Measurements from ENCODE around the gene ACTMAP.
A peak's percentile ranks its signal among the peaks of the same experiment; 100 is the strongest.

- TF ChIP-seq CTCF (IDR thresholded peaks at IDR 0.05 in 2 of 3, conservative IDR thresholded peaks at IDR 0.05 in 1 of 3; ENCODE audit: borderline replicate concordance in 1 of 3, insufficient read depth in 1 of 3, low read depth in 2 of 3, low read length in 2 of 3) = no peak
- peak; percentile 23 for TF ChIP-seq FOSL1 (IDR thresholded peaks at IDR 0.05; ENCODE audit: low read depth)
- TF ChIP-seq POLR2A (IDR thresholded peaks at IDR 0.05; ENCODE audit: borderline replicate concordance, extremely low read depth, insufficient read depth, insufficient read length) = no peak
- no peak for TF ChIP-seq MAX (IDR thresholded peaks at IDR 0.05)
- TF ChIP-seq EGR1 (IDR thresholded peaks at IDR 0.05; ENCODE audit: low read depth) = no peak
- no peak for TF ChIP-seq ZBTB33 (IDR thresholded peaks at IDR 0.05; ENCODE audit: extremely low read depth, insufficient replicate concordance, low read length)
- TF ChIP-seq POLR2AphosphoS5 (IDR thresholded peaks at IDR 0.05; ENCODE audit: low read depth, low read length) = no peak
- no peak for TF ChIP-seq JUND (IDR thresholded peaks at IDR 0.05)
- no peak for TF ChIP-seq REST (IDR thresholded peaks at IDR 0.05; ENCODE audit: low read depth)
- no peak for TF ChIP-seq RAD21 (IDR thresholded peaks at IDR 0.05; ENCODE audit: low read depth)
Observed at GRCh38 chr19:40716031-40716481, 34.2 kb downstream of the ACTMAP start.
